ENCODE results near the gene UROC1. TPM values are rescaled to one million over a fixed set of nuclear protein-coding genes. Genes with fewer than 3 reads are reported as not detected.

The UROC1 gene
- total RNA-seq, 1 donor from 2014 or later: not detected

GRCh38 chr3:126509597-126510307 is 7.8 kb downstream of the UROC1 start:
- H3K9me3 Mint-ChIP-seq: no peaks in the 10 kb centered on the region
- H3K4me3 Mint-ChIP-seq: no peak overlapping the region
- ChIA-PET CTCF (interaction anchor here (1.4 kb wide), 1 partner anchor 12 kb away, joined by 5 read pairs; no protein-coding TSS in a partner anchor), POLR2A (no interaction called here)
- no peak for TF ChIP-seq CTCF (IDR thresholded peaks at IDR 0.05)
- no peaks in the 10 kb centered on the region for H3K4me1 Mint-ChIP-seq
- no peak for DNase-seq
- H3K27ac Mint-ChIP-seq: no peak overlapping the region
- no peak for ATAC-seq (ENCODE audit: low read depth)
- H3K27me3 Mint-ChIP-seq: peaks cover 3% of the 10 kb centered on the region
- no peaks in the 10 kb centered on the region for H3K36me3 Mint-ChIP-seq (ENCODE audit: low read depth)
- intact Hi-C loops (cut with micrococcal nuclease): no loop called here

GRCh38 chr3:126508564-126508964 is 9.0 kb downstream of the UROC1 start:
- Mint-ChIP-seq H3K9me3 (no peaks in the 10 kb centered on the region), H3K4me3 (no peak overlapping the region), H3K27me3 (peaks cover 3% of the 10 kb centered on the region), H3K27ac (no peak overlapping the region), H3K36me3 (ENCODE audit: low read depth) (no peaks in the 10 kb centered on the region), H3K4me1 (no peaks in the 10 kb centered on the region)
- no peak for TF ChIP-seq CTCF (IDR thresholded peaks at IDR 0.05)
- no peak for ATAC-seq (ENCODE audit: low read depth)
- POLR2A ChIA-PET: no interaction called here
- CTCF ChIA-PET: no interaction called here
- intact Hi-C loops (cut with micrococcal nuclease): no loop called here
- no peak for DNase-seq

- Mint-ChIP-seq H3K4me1 (no peaks in the 10 kb centered on the region), H3K36me3 (ENCODE audit: low read depth) (no peaks in the 10 kb centered on the region), H3K27ac (no peak overlapping the region), H3K4me3 (no peak overlapping the region), H3K9me3 (no peaks in the 10 kb centered on the region), H3K27me3 (peaks cover 3% of the 10 kb centered on the region)
- DNase-seq (no peak), ATAC-seq (ENCODE audit: low read depth) (no peak)
- POLR2A ChIA-PET: no interaction called here
- no peak for TF ChIP-seq CTCF (IDR thresholded peaks at IDR 0.05)
- CTCF ChIA-PET: no interaction called here
- intact Hi-C loops (cut with micrococcal nuclease): no loop called here
Measured at GRCh38 chr3:126507886-126508285, 9.7 kb downstream of the UROC1 start.

- TF ChIP-seq CTCF (IDR thresholded peaks at IDR 0.05): no peak
- Mint-ChIP-seq H3K27ac (no peak overlapping the region), H3K4me3 (no peak overlapping the region), H3K27me3 (peaks cover 3% of the 10 kb centered on the region), H3K9me3 (no peaks in the 10 kb centered on the region), H3K4me1 (no peaks in the 10 kb centered on the region), H3K36me3 (ENCODE audit: low read depth) (no peaks in the 10 kb centered on the region)
- DNase-seq (no peak), ATAC-seq (ENCODE audit: low read depth) (no peak)
- CTCF ChIA-PET: no interaction called here
- POLR2A ChIA-PET: no interaction called here
- intact Hi-C loops (cut with micrococcal nuclease): no loop called here
Measured at GRCh38 chr3:126503701-126504100, 13.9 kb downstream of the UROC1 start.

GRCh38 chr3:126502656-126503055 is 14.9 kb downstream of the UROC1 start:
- intact Hi-C loops (cut with micrococcal nuclease): no loop called here
- H3K4me1 Mint-ChIP-seq: no peaks in the 10 kb centered on the region
- H3K27ac Mint-ChIP-seq: no peak overlapping the region
- ChIA-PET CTCF (no interaction called here), POLR2A (no interaction called here)
- no peaks in the 10 kb centered on the region for H3K9me3 Mint-ChIP-seq
- no peak for DNase-seq
- H3K36me3 Mint-ChIP-seq (ENCODE audit: low read depth): no peaks in the 10 kb centered on the region
- H3K4me3 Mint-ChIP-seq: no peak overlapping the region
- TF ChIP-seq CTCF (IDR thresholded peaks at IDR 0.05): no peak
- no peak for ATAC-seq (ENCODE audit: low read depth)
- H3K27me3 Mint-ChIP-seq: peaks cover 3% of the 10 kb centered on the region
